Right forelimb (tissue), 1 donor: ENCODE results near the gene KMT5C.
A peak's percentile ranks its signal among the peaks of the same experiment; 100 is the strongest.

ENCODE experiments used
- DNase-seq: peaks from one replicate; pipeline ENCODE4 v3.0.0-alpha.2; 2018

KMT5C gene

GRCh38 chr19:55348317-55349034 lies 8.8 kb downstream of the KMT5C start:
- DNase-seq = peak; percentile 41

DNA sequence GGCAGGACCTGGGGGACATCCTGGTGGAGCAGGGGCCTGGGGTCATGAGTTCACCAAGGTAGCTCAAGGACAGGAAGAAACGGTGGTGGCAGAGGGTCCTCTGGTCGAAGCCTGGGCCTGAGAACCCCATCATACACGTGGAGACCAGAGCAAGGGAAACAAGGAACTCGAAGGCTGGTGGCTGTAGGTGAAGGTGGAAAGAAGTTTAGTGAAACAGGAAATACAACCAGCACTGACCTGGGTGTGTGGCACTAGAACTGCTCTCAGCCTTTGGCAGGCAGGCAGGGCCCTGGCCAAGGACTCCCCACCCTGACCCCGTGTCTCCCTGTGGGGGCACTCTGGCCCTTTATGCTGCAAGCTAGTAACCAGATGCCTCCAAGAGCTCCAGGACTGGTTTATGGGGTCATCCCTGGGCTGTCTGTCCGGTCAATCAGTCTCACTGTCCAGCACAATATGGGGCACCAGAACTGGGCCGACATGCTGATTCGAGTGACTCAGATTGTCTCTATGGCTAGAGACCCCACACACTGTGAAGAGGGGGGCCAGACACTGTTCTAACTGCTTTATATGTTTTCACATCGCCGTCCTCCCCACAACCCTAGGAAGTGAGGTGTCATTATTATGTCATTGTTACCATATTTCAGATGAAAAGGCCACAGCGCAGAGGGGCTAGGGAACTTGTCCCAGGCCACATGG lies 11.1 kb downstream of the KMT5C start:
- DNase-seq = peak; percentile 31

GRCh38 chr19:55352040-55352439 lies 12.4 kb downstream of the KMT5C start:
- DNase-seq = no peak

DNA sequence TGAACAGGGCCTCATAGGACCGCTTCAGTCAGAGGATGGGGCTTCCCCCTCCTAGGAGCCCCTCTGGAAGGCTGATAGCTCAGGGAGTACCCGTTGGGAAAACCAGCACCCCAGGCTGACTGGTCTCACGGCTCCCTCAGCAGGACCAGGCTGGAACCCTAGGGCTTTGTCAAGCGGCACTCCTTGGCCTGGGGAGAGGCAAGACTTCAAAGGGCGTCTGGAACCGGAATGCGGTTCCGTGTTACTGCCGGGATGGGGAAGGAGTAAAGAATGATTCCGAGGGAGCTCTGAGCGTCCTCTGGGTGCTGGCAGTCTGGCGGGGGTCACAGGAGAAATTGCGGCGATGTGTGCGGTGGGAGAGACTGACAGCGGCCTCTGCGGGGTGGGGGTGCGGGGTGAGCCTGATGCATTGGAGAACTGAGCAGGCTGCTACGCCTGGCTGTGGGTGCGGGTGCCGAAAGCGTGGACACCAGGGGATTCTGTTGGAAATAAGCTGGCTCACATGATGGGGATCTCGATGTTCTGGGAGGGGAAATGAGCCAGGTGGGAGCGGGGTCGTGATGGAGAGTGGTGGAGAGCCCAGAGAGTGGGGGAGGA lies 13.0 kb downstream of the KMT5C start:
- no peak for DNase-seq

GRCh38 chr19:55353356-55353802 lies 13.7 kb downstream of the KMT5C start:
- no peak for DNase-seq

GRCh38 chr19:55353803-55354697 lies 14.4 kb downstream of the KMT5C start:
- DNase-seq = no peak

GRCh38 chr19:55354698-55355212 lies 15.1 kb downstream of the KMT5C start, which contains the start of gene COX6B2:
COX6B2 (minus strand) TSS chr19:55354719; CDS start chr19:55354521, 198 bp downstream.
- no peak for DNase-seq

DNA sequence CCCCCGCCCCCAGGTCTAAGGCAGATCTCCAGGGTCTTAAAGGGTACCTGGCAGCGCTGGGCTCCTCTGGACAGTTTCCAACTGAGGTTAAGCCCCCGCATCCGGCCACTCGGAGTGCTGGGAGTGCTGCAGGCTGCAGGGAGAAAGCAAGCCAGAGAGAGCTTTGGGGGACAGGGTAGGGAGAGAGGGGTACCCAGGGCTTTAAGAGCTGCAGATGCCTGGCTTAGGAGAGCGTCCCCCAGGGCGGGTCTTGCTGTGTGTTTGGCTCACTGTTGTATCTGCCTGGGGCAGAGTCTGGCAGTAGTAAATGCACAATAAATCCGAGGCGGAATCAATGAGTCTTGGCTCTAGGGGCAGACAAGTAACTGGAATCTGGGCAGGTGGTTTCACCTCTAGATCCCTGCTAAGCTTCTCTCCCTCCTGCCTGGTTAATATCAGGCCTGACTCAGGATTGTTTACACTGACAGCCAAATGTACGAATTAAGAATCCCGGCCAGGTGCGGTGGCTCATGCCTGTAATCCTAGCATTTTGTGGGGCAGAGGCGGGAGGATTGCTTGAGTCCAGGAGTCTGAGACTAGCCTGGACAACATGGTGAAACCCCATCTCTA lies 15.6 kb downstream of the KMT5C start:
- DNase-seq = no peak

DNA sequence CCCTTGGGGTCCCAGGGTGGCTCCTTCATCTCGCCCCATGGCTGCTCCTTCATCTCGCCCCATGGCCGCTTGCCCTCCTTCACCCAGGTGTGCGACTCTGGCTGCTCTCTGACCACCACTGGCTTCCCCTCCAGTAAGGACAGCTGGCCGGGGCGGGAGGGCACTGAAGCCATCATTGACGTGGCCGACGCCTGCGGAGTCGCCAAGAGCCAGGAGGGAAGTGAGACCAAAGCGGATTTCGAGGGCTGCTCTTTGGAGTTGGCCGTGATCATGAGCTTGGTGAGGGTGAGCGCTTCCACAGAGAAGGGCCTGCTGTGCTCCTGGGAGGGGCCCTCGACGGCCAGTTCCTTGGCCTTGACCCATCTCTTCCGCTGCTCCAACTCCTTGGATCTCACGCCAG lies 18.8 kb downstream of the KMT5C start:
- no peak for DNase-seq

DNA sequence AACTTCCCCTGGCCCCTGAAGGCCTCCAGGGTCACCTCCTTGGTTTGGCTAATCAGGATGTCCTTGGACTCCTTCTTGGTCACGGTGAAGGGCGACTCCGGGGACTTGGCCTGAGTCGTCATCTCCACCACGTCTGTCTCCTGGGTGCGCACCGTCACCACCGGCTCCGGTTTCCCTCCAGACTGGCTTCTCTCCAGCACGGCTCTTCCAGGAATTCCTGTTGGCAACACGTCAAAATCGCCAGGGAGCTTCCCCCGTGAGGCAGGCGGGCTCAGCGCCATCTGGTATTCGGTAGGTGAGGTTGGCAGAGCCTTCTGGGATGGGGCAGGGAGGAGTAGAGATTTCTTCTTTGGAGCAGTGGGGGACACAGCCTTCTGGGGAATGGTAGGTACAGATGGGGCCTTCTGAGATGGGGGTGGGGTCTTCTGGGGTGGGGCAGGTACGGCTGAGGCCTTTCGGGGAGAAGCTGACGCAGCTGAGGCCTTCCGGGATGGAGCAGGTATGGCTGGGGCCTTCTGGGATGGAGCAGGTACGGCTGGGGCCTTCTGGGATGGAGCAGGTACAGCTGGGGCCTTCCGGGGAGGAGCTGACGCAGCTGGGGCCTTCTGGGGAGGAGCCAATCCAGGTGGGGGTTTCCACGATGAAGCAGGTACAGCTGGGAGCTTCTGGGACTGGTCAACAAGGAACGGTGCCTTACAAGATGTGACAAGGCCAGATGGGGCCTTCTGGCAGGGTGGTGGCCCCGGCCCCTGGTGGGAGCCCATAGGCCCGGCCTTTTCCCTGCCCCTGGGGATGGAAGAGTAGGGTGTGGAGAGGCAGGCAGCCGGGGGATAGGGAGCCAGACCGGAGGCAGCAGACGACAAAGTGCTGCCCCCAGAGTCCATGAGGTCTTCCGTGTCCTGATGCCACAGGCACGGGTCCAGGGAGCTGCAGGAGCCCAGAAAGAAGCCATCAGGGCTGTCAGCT lies 19.6 kb downstream of the KMT5C start:
- no peak for DNase-seq

- no peak for DNase-seq
Measured at GRCh38 chr19:55360902-55361301, 21.2 kb downstream of the KMT5C start.

GRCh38 chr19:55362174-55362989 lies 22.7 kb downstream of the KMT5C start:
- no peak for DNase-seq

DNA sequence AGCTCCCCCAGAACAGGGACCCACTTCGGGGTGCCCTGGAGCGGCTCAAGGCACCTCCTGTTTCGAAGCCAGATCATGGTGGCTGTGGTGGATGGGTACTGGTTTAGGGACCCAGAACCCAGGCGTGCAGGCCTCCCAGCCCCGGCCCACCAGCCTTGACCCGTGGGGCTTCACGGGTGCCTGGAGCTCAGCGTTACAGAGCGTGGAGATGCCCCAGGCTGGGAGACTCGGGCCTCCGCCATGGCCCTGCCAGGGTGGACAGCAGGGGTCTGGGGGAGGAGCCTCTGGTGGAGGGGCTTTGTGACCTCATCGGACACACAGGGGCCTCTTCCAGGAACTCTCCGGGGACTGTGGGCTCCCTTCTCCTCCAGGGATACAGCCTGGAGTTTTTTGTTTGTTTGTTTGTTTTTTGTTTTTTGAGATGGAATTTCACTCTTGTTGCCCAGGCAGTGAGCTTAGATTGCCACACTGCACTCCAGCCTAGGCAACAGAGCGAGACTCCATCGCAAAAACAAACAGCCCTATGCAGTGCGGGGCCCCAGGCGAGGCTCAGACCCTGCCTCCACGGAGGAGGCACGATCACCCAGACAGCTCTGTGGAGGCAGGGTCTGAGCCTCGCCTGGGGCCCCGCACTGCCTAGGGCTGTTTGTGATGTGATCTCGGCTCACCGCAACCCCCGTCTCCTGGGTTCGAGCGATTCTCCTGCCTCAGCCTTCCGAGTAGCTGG lies 23.5 kb downstream of the KMT5C start, which contains the start of gene GARIN5B:
TSS of gene GARIN5B (minus strand) at position 271 of the 727 bp plus-strand sequence. CDS start at position 77, 194 bp downstream.
- DNase-seq = no peak

DNA sequence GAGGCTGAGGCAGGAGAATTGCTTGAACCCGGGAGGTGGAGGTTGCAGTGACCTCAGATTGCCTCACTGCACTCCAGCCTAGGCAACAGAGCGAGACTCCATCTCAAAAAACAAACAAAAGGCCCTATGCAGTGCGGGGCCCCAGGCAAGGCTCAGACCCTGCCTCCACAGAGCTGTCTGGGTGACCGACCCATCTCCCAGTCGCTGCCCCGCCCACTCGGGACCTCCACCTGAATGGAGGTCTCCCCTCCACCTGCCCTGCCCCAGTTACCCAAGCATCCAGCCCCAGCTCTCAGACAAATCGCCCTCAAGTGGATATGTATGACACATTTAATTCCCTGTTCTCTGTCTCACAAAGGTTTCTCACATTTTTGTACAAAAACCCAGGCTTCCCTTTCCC lies 25.6 kb downstream of the KMT5C start:
- no peak for DNase-seq

GRCh38 chr19:55365964-55366363 lies 26.3 kb downstream of the KMT5C start:
- no peak for DNase-seq

DNA sequence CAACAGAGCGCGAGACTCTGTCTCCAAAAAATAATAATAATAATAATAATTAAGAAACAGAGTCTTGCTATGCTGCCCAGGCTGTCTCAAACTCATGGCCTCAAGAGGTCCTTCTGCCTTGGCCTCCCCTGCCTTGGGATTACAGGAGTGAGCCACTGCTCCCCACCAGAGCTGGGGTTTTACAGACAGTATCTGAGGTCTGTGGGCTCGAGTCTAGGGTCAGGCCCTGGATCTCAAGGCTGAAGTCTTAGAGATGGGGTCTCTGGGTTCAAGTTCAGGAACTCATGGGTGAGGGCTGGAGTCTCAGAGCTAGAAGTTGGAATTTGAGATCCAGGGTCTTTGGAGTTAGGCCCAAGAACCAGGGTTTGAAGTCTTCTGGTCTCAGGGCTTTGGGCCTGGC lies 27.1 kb downstream of the KMT5C start:
- DNase-seq = no peak

GRCh38 chr19:55368106-55368505 lies 28.4 kb downstream of the KMT5C start:
- DNase-seq = no peak

DNA sequence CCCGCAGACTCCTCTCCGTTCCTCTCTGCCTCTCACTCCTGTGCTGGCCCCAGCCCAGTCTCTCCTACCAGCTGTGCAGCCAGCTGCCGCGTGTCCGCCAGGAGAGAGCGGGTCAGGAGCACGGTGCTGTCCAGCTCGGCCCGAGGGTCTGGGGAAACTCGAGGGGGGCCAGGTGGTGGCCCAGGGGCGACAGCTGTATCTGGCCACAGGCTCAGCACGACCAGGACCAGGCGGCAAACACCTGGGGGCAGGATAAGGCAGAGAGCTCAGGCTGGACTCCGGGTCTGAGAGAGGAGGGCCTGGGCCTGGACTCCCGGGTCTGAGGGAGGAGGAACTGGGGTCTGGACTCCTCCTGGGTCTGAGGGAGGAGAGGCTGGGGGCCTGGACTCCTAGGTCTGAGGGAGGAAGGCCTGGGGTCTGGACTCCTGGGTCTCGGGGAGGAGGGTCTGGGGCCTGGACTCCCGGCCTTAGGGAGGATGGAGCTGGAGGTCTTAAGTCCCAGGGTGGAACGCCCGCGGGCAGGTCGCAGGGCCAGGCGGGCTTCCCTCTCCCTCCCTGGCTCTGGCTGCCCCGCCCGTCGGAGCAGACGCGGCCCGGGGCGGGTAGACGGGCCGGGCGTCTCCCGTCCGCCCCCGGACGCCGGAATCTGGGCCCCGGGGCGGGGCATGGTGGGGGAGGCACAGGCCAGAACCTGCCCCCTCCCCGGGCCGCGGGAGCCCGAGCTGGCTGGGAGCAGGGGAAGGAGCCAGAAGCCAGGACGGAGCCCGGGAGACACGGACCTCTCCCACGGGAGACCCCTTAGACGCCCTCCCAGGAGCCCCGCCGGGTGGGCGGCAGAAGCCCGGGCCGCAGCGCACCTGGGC lies 29.3 kb downstream of the KMT5C start:
- DNase-seq = no peak
